GM18868 (cell line): ENCODE measurements around the gene GPX3.

Experiments
- ATAC-seq: cut with Tn5 transposase; IDR thresholded peaks from one replicate; pipeline ENCODE4 v1.9.1; 2021; ENCODE audit warnings: mild to moderate bottlenecking, moderate library complexity; ENCODE audit not compliant: unreplicated experiment

Gene GPX3

DNA sequence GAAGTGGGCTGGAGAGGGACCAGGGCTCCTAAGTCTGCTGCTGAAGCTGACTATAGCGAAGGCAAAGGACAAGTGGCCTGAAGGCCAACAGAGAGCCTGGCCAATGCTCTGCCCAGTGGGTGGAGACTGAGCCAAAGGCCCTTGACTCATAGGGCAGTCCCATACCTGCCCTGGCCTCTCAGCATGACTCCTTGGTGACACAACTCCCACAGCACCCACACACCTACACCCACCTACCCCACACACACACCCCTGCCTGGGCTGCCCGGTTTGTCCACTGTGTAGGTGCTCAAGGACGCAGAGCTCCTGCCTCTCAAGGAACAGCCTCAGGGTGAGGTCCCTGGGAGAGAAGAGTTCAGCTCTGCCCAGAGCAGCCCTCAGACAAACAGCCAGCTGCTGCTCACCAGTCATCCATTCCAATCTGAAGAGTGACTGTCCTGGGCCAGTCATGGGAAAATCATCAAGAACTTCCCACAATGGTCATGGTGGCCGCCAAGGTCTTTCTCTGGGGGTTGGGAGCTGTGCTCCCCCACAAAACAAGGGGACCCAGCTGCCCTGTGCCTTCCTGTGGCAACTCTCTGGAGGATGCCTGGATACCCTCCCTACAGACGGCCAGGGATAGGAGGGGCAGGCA lies 55.4 kb downstream of the GPX3 start:
- ATAC-seq = no peak

DNA sequence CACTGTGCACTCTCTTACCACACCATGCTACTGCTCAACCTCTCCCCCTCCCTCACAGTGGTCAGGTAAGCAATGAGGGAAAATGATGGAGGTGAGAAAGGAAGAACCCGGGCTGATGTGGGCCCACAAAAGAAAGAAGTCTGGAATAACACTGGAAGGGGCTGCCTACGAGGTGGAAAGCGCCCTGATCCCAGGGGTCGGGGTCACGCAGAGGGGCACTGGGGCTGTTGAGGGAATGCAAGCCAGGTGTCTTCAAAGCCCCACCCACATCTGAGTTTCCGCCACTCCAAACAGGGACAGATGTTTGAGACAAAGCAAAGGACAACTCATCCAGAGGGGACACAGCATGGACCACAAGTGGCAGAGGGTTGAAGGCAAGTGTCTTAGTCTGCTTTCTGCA lies 56.2 kb downstream of the GPX3 start:
- ATAC-seq = no peak

DNA sequence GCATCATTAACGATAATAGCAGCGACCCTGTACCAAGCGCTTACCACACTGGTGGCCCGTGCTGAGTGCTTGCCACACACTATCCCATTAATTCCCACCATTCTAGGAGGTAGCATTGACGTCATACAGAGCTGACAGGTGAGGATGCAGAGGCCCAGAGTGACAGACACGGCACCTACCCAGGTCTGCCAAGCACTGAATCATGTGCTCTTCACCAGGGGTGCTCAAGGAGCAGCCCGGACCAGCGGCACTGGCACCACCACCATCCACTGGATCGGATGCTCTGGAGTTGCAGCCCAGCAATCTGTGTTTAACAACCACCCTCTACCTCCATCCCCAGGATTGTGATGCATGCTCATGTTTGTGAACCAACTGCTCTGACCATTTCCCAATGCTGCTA lies 57.0 kb downstream of the GPX3 start:
- ATAC-seq = no peak

DNA sequence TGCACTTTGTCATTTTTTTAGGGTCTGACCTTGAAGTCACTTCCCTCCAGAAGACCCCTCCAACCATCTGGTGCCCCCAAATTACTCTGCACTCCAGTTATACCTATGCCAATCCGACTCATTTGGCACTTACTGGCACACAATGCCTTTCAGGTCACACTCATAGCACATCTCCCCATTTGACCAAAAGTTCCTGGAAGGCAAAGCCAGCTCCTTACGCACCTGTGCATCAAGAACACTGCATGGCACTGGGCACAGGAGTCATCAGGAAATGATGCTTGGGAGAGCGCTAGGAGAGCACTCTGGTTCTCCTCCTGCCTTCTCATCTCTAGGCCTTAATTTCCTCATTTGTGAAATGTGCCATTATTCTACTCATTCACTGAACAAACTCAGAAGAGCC lies 57.6 kb downstream of the GPX3 start:
- no peak for ATAC-seq
